HepG2 (cell line): ENCODE results near the gene C2. TPM values are rescaled to one million over a fixed set of nuclear protein-coding genes. Genes with fewer than 3 reads are reported as not detected.

Source experiments
- ATAC-seq: fragments of 200-7000 bp; cut with Tn5 transposase; 3 replicates; pipeline ENCODE4 v1.9.1; 2020; ENCODE audit warnings: mild to moderate bottlenecking, moderate library complexity
- BruUV-seq: library from RNA; stranded (reverse); fragments of 400-500 nt; replicated peaks from 2 replicates; lab custom pipeline; 2021; lab: Mats Ljungman, UMichigan
- CTCF ChIA-PET: fragments of 300-600 bp; formaldehyde crosslinking; extraction: SDS; loops from one replicate; lab custom pipeline; 2021; ENCODE audit warnings: low total read pairs, inconsistent platforms, low intra/inter-chr PET ratio; lab: Yijun Ruan, JAX
- POLR2A ChIA-PET: fragments of 350-600 bp; sonication (Branson Sonifier 250); formaldehyde crosslinking; loops from one replicate; lab custom pipeline; 2020; ENCODE audit warnings: antibody characterized with exemption, inconsistent platforms; lab: Yijun Ruan, JAX
- DNase-seq: peaks from one replicate; pipeline ENCODE4 v3.0.0-alpha.2; 2015; ENCODE audit warnings: low spot score
- FAIRE-seq: peaks from 3 replicates; lab custom pipeline; 2011; peaks lifted over from hg19 to GRCh38; lab: Jason Lieb, UNC
- H2AFZ ChIP-seq: one replicate; pipeline ENCODE4 v1.6.1; 2011; ENCODE audit warnings: low read length, inconsistent platforms
- H3K27ac ChIP-seq: fragments of 300-600 bp; 3 replicates; pipeline ENCODE4 v1.8.0; 2011; ENCODE audit warnings: mixed run types, mild to moderate bottlenecking, mixed read lengths, low read length, inconsistent platforms; ENCODE audit not compliant: insufficient read depth; ENCODE audit errors: extremely low read length
- H3K27me3 ChIP-seq, 2 experiments: fragments of 200-600 bp in 1 of 2; 2 replicates in 1 of 2; 3 replicates in 1 of 2; pipeline versions ENCODE4 v1.6.0 to v1.8.0; 2011; ENCODE audit warnings: low read length in 2 of 2, mild to moderate bottlenecking in 2 of 2, moderate library complexity in 2 of 2, inconsistent platforms in 1 of 2; ENCODE audit not compliant: insufficient read depth in 2 of 2, control insufficient read depth in 1 of 2
- H3K36me3 ChIP-seq, 2 experiments: fragments of 200-600 bp in 1 of 2; replicated peaks in 1 of 2; 2 replicates in 1 of 2; 3 replicates in 1 of 2; pipeline versions ENCODE4 v1.5.1 to v1.8.0; 2011; ENCODE audit warnings: low read length in 2 of 2, inconsistent platforms in 1 of 2; ENCODE audit not compliant: insufficient read depth in 2 of 2, control insufficient read depth in 1 of 2
- H3K4me1 ChIP-seq: 2 replicates; pipeline ENCODE4 v1.5.1; 2012; ENCODE audit warnings: low read length, inconsistent platforms; ENCODE audit not compliant: insufficient read depth
- H3K4me2 ChIP-seq: 2 replicates; pipeline ENCODE4 v1.6.0; 2011; ENCODE audit warnings: low read depth, low read length, inconsistent platforms
- H3K4me3 ChIP-seq, 3 experiments: fragments of 200-600 bp in 1 of 3; sonication (generic), shearing (Covaris generic) in 1 of 3; replicated peaks in 1 of 3; 2 replicates each; pipeline ENCODE4 v1.5.1; 2011 to 2016; ENCODE audit warnings: low read length in 3 of 3, inconsistent platforms in 2 of 3, low read depth in 2 of 3, mild to moderate bottlenecking in 2 of 3, control low read depth in 1 of 3, mixed read lengths in 1 of 3; ENCODE audit not compliant: insufficient read depth in 1 of 3
- H3K79me2 ChIP-seq: one replicate; pipeline ENCODE4 v1.6.1; 2011; ENCODE audit warnings: low read length, inconsistent platforms; ENCODE audit not compliant: insufficient read depth
- H3K9ac ChIP-seq: 2 replicates; pipeline ENCODE4 v1.6.0; 2011; ENCODE audit warnings: mild to moderate bottlenecking, low read depth, low read length, inconsistent platforms; ENCODE audit not compliant: insufficient read depth
- H3K9me3 ChIP-seq: 2 replicates; pipeline ENCODE4 v1.5.1; 2012; ENCODE audit warnings: mild to moderate bottlenecking, low read length
- H4K20me1 ChIP-seq: 2 replicates; pipeline ENCODE4 v1.6.0; 2011; ENCODE audit warnings: inconsistent platforms, mild to moderate bottlenecking, low read length, moderate library complexity; ENCODE audit not compliant: insufficient read depth
- HES4 ChIP-seq: sonication (generic); formaldehyde crosslinking; IDR thresholded peaks from 2 replicates; pipeline ENCODE4 v1.9.0; 2021; ENCODE audit warnings: mild to moderate bottlenecking, missing genetic modification reagents, borderline replicate concordance
- IRF2 ChIP-seq: IDR thresholded peaks from 2 replicates; pipeline ENCODE4 v1.6.1; 2018; ENCODE audit warnings: missing genetic modification reagents, missing compliant biosample characterization
- KLF11 ChIP-seq: IDR thresholded peaks from 2 replicates; pipeline ENCODE4 v1.6.1; 2016; ENCODE audit warnings: missing compliant biosample characterization
- NCOA1 ChIP-seq: sonication (generic); formaldehyde crosslinking; IDR thresholded peaks from 2 replicates; pipeline ENCODE4 v1.9.0; 2021; ENCODE audit warnings: missing genetic modification reagents
- NCOA5 ChIP-seq: sonication (generic); formaldehyde crosslinking; IDR thresholded peaks from 2 replicates; pipeline ENCODE4 v1.4.0; 2020; ENCODE audit warnings: missing genetic modification reagents
- PCBP2 ChIP-seq: fragments of 200-400 bp; formaldehyde crosslinking; optimal IDR thresholded peaks from 2 replicates; pipeline ENCODE3; 2018; ENCODE audit warnings: low read length, low read depth; ENCODE audit not compliant: poor library complexity, severe bottlenecking
- ZNF264 ChIP-seq: sonication (generic); formaldehyde crosslinking; IDR thresholded peaks from 2 replicates; pipeline ENCODE4 v1.4.0; 2020; ENCODE audit warnings: missing genetic modification reagents
- ZNF766 ChIP-seq: sonication (generic); formaldehyde crosslinking; IDR thresholded peaks from 2 replicates; pipeline ENCODE4 v1.5.0; 2020; ENCODE audit warnings: missing genetic modification reagents, borderline replicate concordance
- ZNF781 ChIP-seq: sonication (generic); formaldehyde crosslinking; IDR thresholded peaks from 2 replicates; pipeline ENCODE4 v1.5.1; 2020; ENCODE audit warnings: borderline replicate concordance, mild to moderate bottlenecking, missing genetic modification reagents; ENCODE audit errors: not compliant biosample characterization
- ZNF841 ChIP-seq: sonication (generic); formaldehyde crosslinking; IDR thresholded peaks from 2 replicates; pipeline ENCODE4 v1.8.1; 2023; ENCODE audit warnings: missing genetic modification reagents, borderline replicate concordance
- WGBS: methylation state at CpG from one replicate; pipeline ENCODE4 v1.1.6; 2017; ENCODE audit warnings: low lambda C conversion rate; 5-methylcytosine and 5-hydroxymethylcytosine counted together
- in situ Hi-C: cut with HindIII; loops from 2 replicates; pipeline ENCODE4 v1.10.0; 2017; ENCODE audit warnings: low pct_unique_long_range_greater_than_20kb; ENCODE audit not compliant: extremely low pct_ligation_motif_present
- intact Hi-C: fragments of 100-400 bp; cut with micrococcal nuclease; formaldehyde crosslinking; loops from one replicate; pipeline ENCODE4 v1.10.0; 2022; ENCODE audit not compliant: unreplicated experiment
- polyA plus RNA-seq, 8 experiments: library from polyadenylated mRNA; depleted of rRNA in 3 of 8; stranded (reverse) in 7 of 8; unstranded in 1 of 8; fragments of >200 nt; fragmentation: Illumina TruSeq in 4 of 8; extraction: Trizol in 4 of 8; gene quantifications; 2 replicates each; pipeline versions ENCODE4 v1.2.1 to v1.2.3, GENCODE V29; 2011 to 2016; ENCODE audit warnings: low read depth in 4 of 8, missing spikeins in 1 of 8, mixed read lengths in 1 of 8; ENCODE audit not compliant: insufficient read depth in 1 of 8
- total RNA-seq, 5 experiments: library from RNA; depleted of rRNA; stranded (reverse); fragments of >200 nt; fragmentation: Illumina TruSeq; extraction: Trizol; gene quantifications; 2 replicates each; pipeline ENCODE4 v1.2.3, GENCODE V29; 2016; ENCODE audit warnings: low read depth in 1 of 5
- TF ChIP-seq, protein P1 (sequence below): sonication (generic); formaldehyde crosslinking; IDR thresholded peaks from 2 replicates; pipeline ENCODE4 v1.4.0; 2020; ENCODE audit warnings: mild to moderate bottlenecking, missing genetic modification reagents, borderline replicate concordance
- TF ChIP-seq, protein P2 (sequence below): sonication (generic); formaldehyde crosslinking; IDR thresholded peaks from 2 replicates; pipeline ENCODE4 v1.4.0; 2020; ENCODE audit warnings: mild to moderate bottlenecking, missing genetic modification reagents

The C2 gene
- total and polyA plus RNA-seq, 2 of the 13 experiments (the other 11 are each of a cell fraction or from before 2014, with no cell fraction given): 165 to 307 TPM

DNA sequence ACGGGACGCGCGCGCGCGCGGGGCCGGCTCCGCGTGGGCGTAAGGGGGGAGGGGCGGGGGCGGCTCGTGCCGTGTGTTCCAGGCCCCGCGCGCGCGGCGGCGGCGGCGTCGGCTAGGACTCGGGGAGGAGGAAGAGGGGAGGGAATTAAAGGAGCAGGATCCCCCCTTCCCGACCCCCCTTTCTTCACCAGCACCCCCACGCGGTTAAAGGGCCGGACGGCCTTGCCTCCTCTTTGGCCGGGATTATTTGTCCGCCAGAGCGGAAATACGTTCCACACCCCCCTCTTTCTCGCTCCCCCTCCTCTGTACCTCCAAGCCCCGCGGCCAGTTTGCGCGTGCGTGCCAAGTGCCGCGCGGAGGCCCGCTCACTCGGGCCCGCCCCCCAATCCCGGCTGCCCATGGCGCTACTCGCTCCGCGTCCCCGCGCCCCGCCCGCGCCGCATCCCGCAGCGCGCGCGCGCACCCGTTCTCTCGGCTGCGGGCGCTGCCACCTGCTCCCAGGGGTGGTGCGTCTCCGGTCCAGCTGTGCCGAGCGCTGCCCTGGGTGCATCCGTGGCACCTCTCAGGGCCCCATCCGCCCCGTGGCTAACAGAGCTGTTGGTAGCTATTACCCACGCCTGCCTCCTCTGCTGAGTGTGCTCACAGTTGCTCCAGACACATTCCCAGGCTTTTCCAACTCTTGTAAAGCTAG, 25.4 kb upstream of the C2 start, which contains the start of gene ZBTB12 (continued):
- TF ChIP-seq, protein P1, sequence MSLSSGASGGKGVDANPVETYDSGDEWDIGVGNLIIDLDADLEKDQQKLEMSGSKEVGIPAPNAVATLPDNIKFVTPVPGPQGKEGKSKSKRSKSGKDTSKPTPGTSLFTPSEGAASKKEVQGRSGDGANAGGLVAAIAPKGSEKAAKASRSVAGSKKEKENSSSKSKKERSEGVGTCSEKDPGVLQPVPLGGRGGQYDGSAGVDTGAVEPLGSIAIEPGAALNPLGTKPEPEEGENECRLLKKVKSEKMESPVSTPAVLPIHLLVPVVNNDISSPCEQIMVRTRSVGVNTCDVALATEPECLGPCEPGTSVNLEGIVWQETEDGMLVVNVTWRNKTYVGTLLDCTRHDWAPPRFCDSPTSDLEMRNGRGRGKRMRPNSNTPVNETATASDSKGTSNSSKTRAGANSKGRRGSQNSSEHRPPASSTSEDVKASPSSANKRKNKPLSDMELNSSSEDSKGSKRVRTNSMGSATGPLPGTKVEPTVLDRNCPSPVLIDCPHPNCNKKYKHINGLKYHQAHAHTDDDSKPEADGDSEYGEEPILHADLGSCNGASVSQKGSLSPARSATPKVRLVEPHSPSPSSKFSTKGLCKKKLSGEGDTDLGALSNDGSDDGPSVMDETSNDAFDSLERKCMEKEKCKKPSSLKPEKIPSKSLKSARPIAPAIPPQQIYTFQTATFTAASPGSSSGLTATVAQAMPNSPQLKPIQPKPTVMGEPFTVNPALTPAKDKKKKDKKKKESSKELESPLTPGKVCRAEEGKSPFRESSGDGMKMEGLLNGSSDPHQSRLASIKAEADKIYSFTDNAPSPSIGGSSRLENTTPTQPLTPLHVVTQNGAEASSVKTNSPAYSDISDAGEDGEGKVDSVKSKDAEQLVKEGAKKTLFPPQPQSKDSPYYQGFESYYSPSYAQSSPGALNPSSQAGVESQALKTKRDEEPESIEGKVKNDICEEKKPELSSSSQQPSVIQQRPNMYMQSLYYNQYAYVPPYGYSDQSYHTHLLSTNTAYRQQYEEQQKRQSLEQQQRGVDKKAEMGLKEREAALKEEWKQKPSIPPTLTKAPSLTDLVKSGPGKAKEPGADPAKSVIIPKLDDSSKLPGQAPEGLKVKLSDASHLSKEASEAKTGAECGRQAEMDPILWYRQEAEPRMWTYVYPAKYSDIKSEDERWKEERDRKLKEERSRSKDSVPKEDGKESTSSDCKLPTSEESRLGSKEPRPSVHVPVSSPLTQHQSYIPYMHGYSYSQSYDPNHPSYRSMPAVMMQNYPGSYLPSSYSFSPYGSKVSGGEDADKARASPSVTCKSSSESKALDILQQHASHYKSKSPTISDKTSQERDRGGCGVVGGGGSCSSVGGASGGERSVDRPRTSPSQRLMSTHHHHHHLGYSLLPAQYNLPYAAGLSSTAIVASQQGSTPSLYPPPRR (CRISPR knock-in tag): no peak
- TF ChIP-seq PCBP2 (no peak), NCOA1 (CRISPR knock-in tag) (no peak), NCOA5 (CRISPR knock-in tag) (no peak), HES4 (CRISPR knock-in tag) (peak; percentile 87)
- TF ChIP-seq, protein P2, sequence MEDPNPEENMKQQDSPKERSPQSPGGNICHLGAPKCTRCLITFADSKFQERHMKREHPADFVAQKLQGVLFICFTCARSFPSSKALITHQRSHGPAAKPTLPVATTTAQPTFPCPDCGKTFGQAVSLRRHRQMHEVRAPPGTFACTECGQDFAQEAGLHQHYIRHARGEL (CRISPR knock-in tag): no peak

DNA sequence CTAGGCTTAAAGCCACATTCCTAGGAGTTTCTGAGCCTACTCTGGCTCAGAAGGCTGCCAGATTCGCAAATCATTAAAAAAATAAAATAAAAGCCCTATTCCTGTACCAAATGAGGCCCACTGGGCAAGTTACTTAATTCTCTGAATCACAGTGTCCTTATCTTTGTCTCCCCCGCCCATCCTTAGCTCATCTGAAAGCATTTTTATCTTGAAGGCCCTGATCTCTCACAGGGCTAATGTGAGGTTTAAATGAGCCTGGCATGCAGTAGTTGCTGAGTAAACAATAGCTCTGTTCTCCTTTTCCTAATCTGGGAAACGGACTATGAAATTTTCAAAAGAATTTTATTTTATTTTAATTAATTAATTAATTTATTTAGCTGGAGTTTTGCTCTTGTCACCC, 23.6 kb upstream of the C2 start:
- ChIA-PET CTCF (no interaction called here), POLR2A (interaction anchor here (0.7 to 5.6 kb wide), 5 partner anchors 25 to 47 kb away, joined by 3 to 69 read pairs (median 6); partner anchors contain the start of genes CFB and NEU1)
- in situ Hi-C loops (loop anchor here (5.0 to 25.0 kb wide), 2 partner anchors 43 to 1058 kb away; partner anchors contain the start of genes BRD2, CFB and HLA-DMA), intact Hi-C loops (loop anchor here (2.0 kb wide), 2 partner anchors 19 to 41 kb away; no protein-coding TSS in a partner anchor)
- Histone ChIP-seq H3K27me3 (peaks cover 1 to 6% of the 10 kb centered on the region in 2 experiments; a peak in 1 of 5 replicates), H2AFZ (no peak overlapping the region), H3K27ac (no peak overlapping the region), H3K79me2 (peaks cover 3% of the 10 kb centered on the region), H3K4me3 (no peak overlapping the region), H3K4me2 (no peak overlapping the region), H4K20me1 (no peaks in the 10 kb centered on the region), H3K36me3 (no peaks in the 10 kb centered on the region), H3K9me3 (no peaks in the 10 kb centered on the region), H3K9ac (no peak overlapping the region), H3K4me1 (peaks cover 64% of the 10 kb centered on the region)
- DNase-seq (no peak), ATAC-seq (no peak), FAIRE-seq (no peak)
- 51% methylated on average over 3 of the region's 3 CpGs for WGBS
- no TSS peak for BruUV-seq
- TF ChIP-seq ZNF766 (no peak), IRF2 (no peak), ZNF264 (no peak), ZNF781 (CRISPR knock-in tag) (no peak), ZNF841 (CRISPR knock-in tag) (no peak), KLF11 (CRISPR knock-in tag) (no peak)
